GM23248 (cell line): ENCODE results near the gene GTF3C6.

Experiments
- EZH2 ChIP-seq: fragments of 200-600 bp; sonication (generic); IDR thresholded peaks from 2 replicates; pipeline ENCODE4 v1.6.1; 2018; ENCODE audit warnings: antibody characterized with exemption, mild to moderate bottlenecking; ENCODE audit not compliant: insufficient read depth, poor library complexity, severe bottlenecking
- EZH2phosphoT487 ChIP-seq: fragments of 200-600 bp; sonication (generic); IDR thresholded peaks from 2 replicates; pipeline ENCODE4 v1.6.1; 2018; ENCODE audit warnings: antibody characterized with exemption, moderate library complexity, mild to moderate bottlenecking, low read depth; ENCODE audit not compliant: insufficient read depth

DNA sequence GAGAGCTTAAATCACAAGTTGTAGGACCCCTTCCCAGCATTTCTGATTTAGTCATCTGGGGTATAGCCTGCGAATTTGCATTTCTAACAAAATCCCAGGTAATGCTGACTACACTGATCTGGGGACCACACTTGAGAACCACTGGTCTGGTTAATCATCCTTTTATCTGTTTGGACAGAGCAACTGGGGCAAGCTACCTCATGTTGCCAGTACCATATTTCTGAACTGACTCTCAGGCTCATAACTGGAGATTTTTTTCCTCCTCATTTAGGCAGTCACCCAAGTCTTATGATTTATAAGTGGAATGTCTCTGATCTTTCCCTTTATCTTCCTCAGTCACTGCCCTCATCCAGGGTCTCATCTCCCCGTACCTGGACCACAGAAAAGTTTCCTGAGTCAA lies 12.0 kb upstream of the GTF3C6 start:
- TF ChIP-seq EZH2phosphoT487 (no peak), EZH2 (no peak)
